Left cardiac atrium (tissue), 4 donors: Measurements from ENCODE around the gene CADM1. TPM values are rescaled to one million over a fixed set of nuclear protein-coding genes. Genes with fewer than 3 reads are reported as not detected.

Experiments
- ATAC-seq, 2 donors: fragments of 200-7000 bp; cut with Tn5 transposase; one replicate each; pipeline ENCODE4 v1.9.1; 2020; ENCODE audit warnings: mild to moderate bottlenecking in 2 of 2, moderate library complexity in 2 of 2
- DNase-seq: peaks from one replicate; pipeline ENCODE4 v3.0.0-alpha.2; 2020
- intact Hi-C, 2 donors: fragments of 100-400 bp; cut with DNase I; formaldehyde crosslinking; loops; one replicate each; pipeline versions ENCODE4 v1.14.1 to v1.15.1; 2022 to 2023
- total RNA-seq, 2 donors: library from RNA; stranded (reverse); fragmentation: NEBNext Ultra II Directional; extraction: Animal tissue kit (Norgen Biotek cat#: 25700); gene quantifications; one replicate each; pipeline ENCODE4 v1.2.1, GENCODE V29; 2021
- donor health status: DM: no; HTN: yes; CAD: no.
- donor health status: DM: no; HTN: yes; CAD: no; lungs with severe emphysema.
- donor health status: DM: yes; HTN: yes; CAD: no.
- donor health status: Dilated cardiomyopathy.

CADM1 gene
- total RNA-seq, 2 donors from 2014 or later, result 25.0 to 34.3 TPM

DNA sequence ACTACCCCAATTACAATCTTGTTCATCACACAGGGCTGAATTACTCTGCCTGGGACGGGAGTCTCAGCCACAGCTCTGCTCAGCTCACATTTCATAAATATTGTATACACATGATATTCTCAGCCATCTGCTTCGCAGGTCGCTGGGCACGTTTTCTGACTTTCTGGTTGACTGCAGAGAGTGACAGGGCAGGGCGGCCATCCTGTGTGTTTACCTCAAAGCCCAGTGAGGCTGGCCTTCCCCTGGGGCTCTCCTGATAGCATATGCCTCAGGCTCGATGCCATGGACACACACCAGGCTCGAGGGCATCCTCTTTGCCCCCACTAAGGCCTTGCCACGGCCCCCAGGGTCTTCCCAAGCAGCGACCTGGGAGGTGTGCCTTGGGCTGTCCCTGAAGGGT is 345.0 kb downstream of the CADM1 start:
- intact Hi-C loops, result no loop called here
- DNase-seq (no peak), ATAC-seq (no peak)

GRCh38 chr11:115158053-115158452 is 346.2 kb downstream of the CADM1 start:
- intact Hi-C loops, result no loop called here

GRCh38 chr11:115157247-115157646 is 347.0 kb downstream of the CADM1 start:
- ATAC-seq (no peak), DNase-seq (no peak)
- intact Hi-C loops, result no loop called here

More at GRCh38 chr11:115158053-115158452, 346.2 kb downstream of the CADM1 start:
- DNase-seq (no peak), ATAC-seq (no peak)

DNA sequence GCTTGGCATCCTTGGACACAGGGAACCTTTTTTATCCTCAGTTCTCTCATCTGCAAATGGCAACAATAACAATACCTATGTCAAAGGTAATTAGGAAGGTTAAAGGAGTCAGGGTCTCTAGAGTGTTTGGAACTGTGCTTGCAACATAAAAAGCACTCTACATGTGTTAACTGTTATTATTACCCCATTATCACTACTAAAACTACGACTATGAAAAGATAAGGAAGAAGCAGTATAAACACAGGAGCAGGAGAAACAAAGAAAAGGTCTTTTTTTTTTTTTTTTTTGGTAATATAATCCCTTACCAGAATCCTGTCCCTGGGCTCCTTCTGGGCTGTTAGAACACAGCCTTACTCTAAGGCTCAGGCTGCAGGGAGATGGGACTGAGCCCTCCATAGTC is 348.2 kb downstream of the CADM1 start:
- ATAC-seq, result no peak
- intact Hi-C loops, result no loop called here
- no peak for DNase-seq

DNA sequence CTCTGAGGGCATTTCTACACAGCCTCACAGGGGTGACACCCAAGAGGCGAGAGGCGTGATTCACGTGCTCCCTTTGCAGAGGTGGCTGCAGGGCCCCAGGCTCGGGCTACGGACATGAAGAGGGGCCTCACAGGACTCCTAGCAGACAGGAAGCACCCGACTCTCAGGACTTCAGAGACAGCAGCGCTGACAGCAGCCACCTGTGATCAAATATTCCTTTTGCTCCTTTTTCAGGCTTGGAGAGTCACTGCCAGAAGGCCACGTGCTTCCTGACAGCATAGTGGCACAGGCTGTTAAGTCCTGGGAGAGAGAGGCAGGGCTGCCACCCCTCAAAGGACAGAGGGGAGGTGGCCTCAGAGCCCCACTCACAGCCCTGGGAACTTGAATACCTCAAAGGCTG is 348.9 kb downstream of the CADM1 start:
- intact Hi-C loops, result no loop called here
- no peak for DNase-seq
- no peak for ATAC-seq

DNA sequence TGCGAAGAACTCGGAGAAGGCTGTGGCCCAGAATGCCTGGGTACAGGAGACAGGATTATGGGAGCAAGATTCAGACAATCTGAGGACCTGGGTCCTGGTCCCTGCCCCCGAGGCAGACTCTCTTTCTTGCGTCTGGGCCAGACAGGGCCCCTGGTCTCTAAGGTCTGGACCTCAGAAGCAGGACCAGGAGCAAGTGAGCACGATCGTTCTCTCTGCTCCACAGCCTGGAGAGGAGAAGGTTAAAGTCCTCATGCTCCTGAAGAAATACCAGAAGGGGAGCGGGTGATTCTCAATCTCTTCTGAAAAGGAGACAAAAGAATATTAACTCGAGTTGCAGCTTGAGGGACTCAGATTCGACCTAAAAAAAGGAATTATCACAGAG is 349.9 kb downstream of the CADM1 start:
- intact Hi-C loops, result no loop called here
- DNase-seq (no peak), ATAC-seq (no peak)

DNA sequence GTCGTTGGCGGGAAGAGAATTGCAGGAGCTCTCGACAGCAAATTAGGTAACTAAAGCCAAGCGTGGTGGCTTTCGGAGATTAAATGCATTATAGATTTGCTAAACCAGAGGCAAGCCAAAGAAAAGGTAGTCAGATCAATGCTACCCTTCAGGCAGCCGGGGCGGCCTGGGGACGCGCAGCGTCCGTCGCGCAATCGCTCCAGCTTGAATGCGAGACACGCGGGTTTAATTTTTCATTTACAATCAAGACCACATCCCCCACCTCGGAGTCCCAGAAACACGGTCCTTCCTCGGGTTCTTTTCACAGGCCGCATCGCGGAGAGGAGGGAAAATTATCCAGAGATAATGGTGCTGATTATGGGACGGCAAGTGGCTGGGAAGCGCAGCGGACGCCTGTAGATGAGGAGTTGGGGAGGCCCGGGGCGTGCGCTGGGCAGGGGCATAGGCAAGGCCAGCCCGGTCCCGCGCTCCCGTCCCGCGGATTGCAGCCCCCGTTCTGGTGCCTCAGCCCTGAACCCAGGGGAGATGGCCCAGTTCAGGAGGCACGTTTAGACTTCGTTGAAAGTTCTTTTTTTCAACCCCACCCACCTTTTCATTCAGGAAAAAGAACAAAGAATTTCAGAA is 350.4 kb downstream of the CADM1 start:
- ATAC-seq (no peak), DNase-seq (no peak)
- intact Hi-C loops, result no loop called here

DNA sequence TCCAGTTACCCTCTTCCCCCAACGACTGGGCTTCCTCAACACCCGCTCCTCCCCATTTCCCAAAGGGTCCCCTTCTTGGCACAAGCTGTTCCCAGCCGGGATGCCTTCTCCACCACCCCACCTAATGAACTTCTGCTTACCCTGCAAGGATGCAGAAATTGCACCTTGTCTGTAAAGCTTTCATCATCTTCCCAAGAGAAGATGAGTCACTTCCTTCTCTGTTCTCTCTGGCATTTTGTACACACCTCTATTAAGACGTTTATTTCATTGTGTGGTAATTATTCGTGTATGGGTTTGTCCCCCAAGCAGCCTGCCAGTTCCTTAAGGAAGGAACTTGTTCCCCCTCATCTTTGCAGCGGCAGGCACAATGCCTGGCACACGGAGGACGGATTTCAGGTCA is 351.1 kb downstream of the CADM1 start:
- intact Hi-C loops, result no loop called here
- ATAC-seq, result no peak
- no peak for DNase-seq

DNA sequence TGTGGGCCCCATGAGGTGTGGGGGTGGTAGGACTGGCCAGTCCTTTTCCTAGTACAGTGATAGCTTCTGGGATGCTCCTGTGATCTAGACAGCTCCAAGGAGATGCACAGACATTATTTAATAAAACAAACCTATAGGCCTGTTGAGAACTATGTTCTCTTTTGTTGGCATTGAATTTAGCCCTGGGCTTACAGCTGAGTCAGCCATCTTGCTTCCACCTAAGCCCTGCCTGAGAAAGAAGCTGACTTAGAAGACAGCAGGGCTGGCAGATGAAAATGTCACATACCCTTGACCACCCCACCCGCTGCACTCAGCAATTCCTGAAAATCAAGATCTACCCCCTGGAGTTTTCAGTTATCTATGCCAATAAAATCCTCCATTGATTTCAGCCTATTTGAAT is 353.2 kb downstream of the CADM1 start:
- no peak for ATAC-seq
- intact Hi-C loops, result no loop called here

DNA sequence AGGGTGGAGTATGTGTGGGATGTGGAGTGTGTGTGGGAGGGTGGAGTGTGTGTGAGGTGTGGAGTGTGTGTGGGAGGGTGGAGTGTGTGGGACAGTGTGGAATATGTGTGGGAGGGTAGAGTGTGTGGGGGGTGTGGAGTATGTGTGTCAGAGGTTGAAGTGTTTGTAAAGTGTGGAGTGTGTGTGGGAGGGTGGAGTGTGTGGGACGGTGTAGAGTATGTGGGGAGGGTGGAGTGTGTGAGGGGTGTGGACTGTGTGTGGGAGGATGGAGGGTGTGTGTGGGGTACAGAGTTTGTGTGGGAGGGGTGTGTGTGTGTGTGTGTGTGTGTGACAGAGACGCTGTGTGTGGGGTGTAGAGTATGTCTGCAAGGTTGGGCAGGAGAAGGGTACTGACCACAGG is 355.5 kb downstream of the CADM1 start:
- intact Hi-C loops, result no loop called here
- no peak for DNase-seq
- ATAC-seq, result peak in 1 of 2 donors; percentile 17

More for the DNA sequence above, 353.2 kb downstream of the CADM1 start:
- no peak for DNase-seq

DNA sequence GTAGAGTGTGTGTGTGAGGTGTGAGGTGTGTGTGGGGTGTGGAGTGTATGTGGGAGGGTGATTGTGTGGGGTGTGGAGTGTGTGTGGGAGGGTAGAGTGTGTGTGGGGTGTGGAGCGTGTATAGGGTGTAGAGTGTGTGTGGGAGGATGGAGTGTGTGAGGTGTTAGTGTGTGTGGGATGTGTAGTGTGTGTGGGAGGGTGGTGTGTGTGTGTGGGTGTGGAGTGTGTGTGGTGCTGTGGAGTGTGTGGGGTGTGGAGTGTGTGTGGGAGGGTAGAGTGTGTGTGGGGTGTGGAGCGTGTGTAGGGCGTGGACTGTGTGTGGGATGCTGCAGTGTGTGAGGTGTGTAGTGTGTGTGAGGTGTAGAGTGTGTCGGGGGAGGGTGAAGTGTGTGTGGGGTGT is 356.1 kb downstream of the CADM1 start:
- intact Hi-C loops, result no loop called here
- ATAC-seq (no peak), DNase-seq (no peak)

DNA sequence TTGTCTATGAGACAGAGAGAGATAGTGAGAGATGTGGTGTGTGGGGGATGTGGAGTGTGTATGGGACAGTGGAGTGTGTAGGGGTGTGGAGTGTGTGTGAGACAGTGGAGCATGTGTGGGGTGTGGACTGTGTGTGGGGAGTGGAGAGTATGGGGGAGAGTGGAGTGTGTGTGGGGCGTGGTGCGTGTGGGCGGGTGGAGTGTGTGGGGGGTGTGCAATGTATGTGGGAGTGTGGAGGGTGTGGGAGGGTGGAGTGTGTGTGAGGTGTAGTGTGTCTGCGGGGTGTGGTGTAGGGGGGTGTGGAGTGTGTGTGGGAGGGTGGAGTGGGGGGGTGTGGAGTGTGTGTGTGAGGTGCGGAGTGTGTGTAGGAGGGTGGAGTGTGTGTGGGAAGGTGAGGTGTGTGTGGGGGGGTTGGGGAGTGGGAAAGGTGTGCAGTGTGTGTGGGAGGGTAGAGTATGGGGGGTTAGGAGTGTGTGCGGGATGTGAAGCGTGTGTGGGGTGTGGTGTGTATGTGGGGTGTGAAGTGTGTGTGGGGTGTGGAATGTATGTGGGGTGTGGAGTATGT is 356.9 kb downstream of the CADM1 start:
- ATAC-seq (no peak), DNase-seq (no peak)
- intact Hi-C loops, result no loop called here

DNA sequence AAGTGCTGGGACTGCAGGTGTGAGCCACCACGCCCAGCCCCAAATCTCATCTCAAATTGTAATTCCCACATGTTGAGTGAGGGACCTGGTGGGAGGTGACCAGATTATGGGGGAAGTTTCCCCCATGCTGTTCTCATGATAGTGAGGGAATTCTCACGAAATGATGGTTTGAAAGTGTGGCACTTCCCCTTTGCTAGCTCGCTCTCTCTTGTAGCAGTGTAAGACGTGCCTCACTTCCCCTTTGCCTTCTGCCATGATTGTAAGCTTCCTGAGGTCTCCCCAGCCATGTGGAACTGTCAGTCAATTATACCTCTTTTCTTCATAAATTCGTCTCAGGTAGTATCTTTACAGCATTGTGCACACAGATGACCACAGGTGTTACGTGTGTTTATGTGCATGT is 357.8 kb downstream of the CADM1 start:
- intact Hi-C loops, result no loop called here
- ATAC-seq (no peak), DNase-seq (no peak)

DNA sequence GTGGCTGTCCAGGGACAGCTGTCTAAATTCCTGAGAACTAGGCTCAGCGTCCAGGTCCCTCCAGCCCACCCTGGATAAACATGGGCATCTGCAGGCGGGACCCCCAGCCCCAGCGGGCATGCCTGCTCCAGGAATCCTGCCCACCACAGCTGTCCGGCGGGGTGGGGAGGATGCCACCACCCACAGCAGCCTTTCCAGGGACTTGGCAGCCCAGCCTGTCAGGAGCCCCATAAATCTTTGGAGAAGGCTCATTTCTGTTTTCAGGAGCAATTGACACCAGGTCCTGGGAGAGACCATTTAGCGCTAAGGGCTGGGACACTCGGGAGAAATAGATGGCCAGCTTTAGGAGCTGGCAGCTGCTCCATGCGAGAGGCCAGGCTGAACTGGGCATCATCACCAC is 358.9 kb downstream of the CADM1 start:
- ATAC-seq, result no peak
- intact Hi-C loops, result no loop called here
- no peak for DNase-seq

DNA sequence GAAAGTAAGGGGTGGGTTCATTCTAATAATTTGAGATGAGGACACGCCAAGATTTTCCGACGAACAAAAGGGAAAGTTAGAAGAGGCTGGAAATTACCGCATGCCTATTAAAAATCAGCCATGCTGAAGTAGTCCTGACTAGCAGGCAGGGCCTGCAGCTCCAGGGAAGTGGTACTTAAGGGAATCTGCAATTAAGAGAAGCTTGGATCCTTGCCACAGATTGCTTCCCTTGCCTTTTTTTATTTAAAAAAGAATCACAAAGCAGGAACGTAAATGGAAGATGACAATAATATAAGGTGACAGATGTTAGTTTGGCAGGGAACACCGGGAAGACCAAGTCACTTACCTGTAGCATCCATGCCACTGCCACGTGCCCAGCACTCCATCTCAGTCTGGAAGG is 359.3 kb downstream of the CADM1 start:
- ATAC-seq (no peak), DNase-seq (no peak)
- intact Hi-C loops, result no loop called here

DNA sequence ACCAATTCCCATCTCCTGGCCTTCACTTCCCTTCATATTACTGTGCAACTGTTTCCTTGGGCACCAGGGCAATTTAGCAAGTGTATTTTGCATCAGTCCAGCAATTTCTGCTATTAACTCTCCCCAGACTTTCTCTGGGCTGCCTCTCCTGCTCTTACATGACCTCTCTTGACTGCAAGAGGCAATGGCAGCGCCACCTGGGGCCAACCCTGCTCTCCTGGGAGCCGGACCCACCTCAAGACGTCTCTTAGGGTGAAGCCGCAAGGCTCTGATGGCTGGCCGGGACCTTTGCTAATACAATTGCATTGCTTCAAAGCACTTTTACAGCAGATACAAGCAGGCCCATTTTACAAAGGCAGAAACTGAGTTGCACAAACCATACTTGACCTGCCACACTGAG is 360.2 kb downstream of the CADM1 start:
- ATAC-seq (no peak), DNase-seq (no peak)
- intact Hi-C loops, result no loop called here

GRCh38 chr11:115141231-115142114 is 362.7 kb downstream of the CADM1 start:
- intact Hi-C loops, result no loop called here
- DNase-seq, result no peak
- ATAC-seq, result peak in 1 of 2 donors; percentile 84

DNA sequence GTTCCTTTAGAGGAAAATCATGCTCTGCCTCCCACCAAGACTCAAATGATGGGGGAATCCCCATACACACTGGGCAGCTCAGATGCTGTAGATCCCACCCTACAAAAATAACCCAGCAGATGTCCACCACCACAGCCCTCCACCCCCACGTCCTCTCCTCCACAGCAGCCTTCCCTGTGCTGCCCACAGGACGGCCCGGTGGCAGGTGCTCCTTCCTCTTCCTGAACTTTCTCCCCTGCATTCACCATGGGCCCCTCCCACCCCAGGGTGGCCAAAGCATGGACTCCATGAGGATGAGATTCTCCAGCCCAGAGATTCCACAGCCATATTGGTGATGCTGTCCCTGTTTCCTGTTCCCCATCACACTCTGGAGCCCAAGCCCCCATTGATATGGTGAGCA is 368.3 kb downstream of the CADM1 start:
- ATAC-seq (no peak), DNase-seq (no peak)
- intact Hi-C loops, result no loop called here

DNA sequence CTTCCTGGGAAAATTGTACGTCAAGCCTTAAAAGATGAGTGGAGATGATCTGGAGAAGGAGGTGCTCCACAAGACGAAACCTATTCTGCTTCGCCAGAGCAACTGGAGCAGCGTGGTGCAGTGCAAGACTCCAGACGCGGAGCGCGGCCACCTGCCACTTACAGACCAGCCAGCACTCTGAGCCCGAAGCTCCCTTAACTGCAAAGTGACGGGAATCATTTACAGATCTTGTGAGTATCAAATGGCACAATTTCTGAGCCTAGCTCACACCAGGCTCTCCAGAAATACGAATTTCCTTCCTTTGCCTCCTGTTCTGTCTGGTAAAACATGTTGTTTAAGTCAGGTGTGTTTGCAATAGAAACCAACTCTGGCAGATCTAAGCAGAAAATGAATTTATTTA is 369.3 kb downstream of the CADM1 start:
- intact Hi-C loops, result no loop called here
- DNase-seq (no peak), ATAC-seq (no peak)

- intact Hi-C loops, result no loop called here
- ATAC-seq (no peak), DNase-seq (no peak)
These were observed 370.6 kb downstream of the CADM1 start for GRCh38 chr11:115133475-115134209.
